Small intestine (tissue), 7 donors: ENCODE results near the gene FLCN. TPM values are rescaled to one million over a fixed set of nuclear protein-coding genes. Genes with fewer than 3 reads are reported as not detected.

Experiments used
- DNase-seq, 2 donors: peaks; one replicate each; pipeline versions ENCODE4 v3.0.0 to v3.0.0-alpha.2; 2013
- FAIRE-seq: peaks from 2 replicates; lab custom pipeline; 2012; peaks lifted over from hg19 to GRCh38; lab: Jason Lieb, UNC
- H3K27ac ChIP-seq, 3 donors: one replicate each; pipeline ENCODE4 v1.5.1; 2013; ENCODE audit warnings: low read length in 2 of 3, mild to moderate bottlenecking in 2 of 3, control low read depth in 1 of 3, inconsistent platforms in 1 of 3, low read depth in 1 of 3, moderate library complexity in 1 of 3
- H3K27me3 ChIP-seq, 3 donors: one replicate each; pipeline ENCODE4 v1.6.1; 2013; ENCODE audit warnings: low read length in 3 of 3, inconsistent platforms in 1 of 3; ENCODE audit not compliant: control insufficient read depth in 3 of 3, insufficient read depth in 3 of 3
- H3K36me3 ChIP-seq, 3 donors: one replicate each; pipeline ENCODE4 v1.6.1; 2013; ENCODE audit warnings: low read length in 3 of 3, inconsistent platforms in 1 of 3, low read depth in 1 of 3, mild to moderate bottlenecking in 1 of 3, moderate library complexity in 1 of 3; ENCODE audit not compliant: control insufficient read depth in 3 of 3, insufficient read depth in 2 of 3
- H3K4me1 ChIP-seq, 3 donors: one replicate each; pipeline ENCODE4 v1.6.1; 2013; ENCODE audit warnings: low read length in 2 of 3, inconsistent platforms in 1 of 3, low read depth in 1 of 3, mild to moderate bottlenecking in 1 of 3, moderate library complexity in 1 of 3; ENCODE audit not compliant: control insufficient read depth in 3 of 3, insufficient read depth in 2 of 3
- H3K4me3 ChIP-seq, 3 donors: one replicate each; pipeline ENCODE4 v1.5.1; 2013; ENCODE audit warnings: low read length in 3 of 3, control low read depth in 1 of 3, inconsistent platforms in 1 of 3, low read depth in 1 of 3, mild to moderate bottlenecking in 1 of 3, moderate library complexity in 1 of 3
- H3K9me3 ChIP-seq, 2 donors: one replicate each; pipeline ENCODE4 v1.6.1; 2013; ENCODE audit warnings: low read depth in 1 of 2, low read length in 1 of 2; ENCODE audit not compliant: control insufficient read depth in 2 of 2, insufficient read depth in 1 of 2
- WGBS, 3 donors: extraction: QIAGEN DNeasy Blood & Tissue Kit; methylation state at CpG; one replicate each; pipeline ENCODE4 v1.1.7; 2013; 5-methylcytosine and 5-hydroxymethylcytosine counted together
- polyA plus RNA-seq, 4 donors: library from polyadenylated mRNA; stranded (reverse) in 3 of 4; unstranded in 1 of 4; fragments of 200-250 nt in 3 of 4; fragments of 120-200 nt in 1 of 4; gene quantifications; one replicate each; pipeline versions ENCODE4 v1.2.1 to v1.2.3, GENCODE V29; 2013
- donor health status: healthy with polysubstance abuse.
- donor health status: control.
- donor health status: control.
- donor health status: Bipolar disorder and iron deficiency.
- donor health status: healthy.

The FLCN gene
- polyA plus RNA-seq, 4 donors = 17.5 to 119 (median 37.9) TPM

DNA sequence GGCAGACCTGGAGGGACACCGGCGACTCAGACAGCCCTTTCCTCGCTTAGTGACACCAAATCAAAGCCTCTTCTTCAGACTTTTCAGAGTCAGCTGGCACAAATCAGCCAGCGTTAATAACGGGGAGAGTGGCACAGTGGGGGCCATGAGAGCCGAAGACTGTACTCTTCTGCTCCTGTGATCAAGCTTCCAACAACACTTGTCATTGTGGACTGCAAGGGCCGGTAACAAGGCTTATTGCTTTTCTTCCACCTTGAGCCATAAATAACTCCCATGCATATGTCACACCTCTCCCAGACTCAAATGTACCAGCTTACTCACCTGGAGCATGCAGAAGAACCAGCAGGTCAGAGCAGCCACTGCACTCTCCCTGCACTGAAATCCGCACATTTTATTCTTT is 12.8 kb downstream of the FLCN start:
- DNase-seq = no peak
- FAIRE-seq = no peak
- peaks cover 22 to 99% (median 47%) of the 10 kb centered on the region in 3 donors for H3K36me3 ChIP-seq
- H3K4me1 ChIP-seq = no peaks in the 10 kb centered on the region
- WGBS, 3 donors = 87 to 91% (median 90%) methylated on average over 8 of the region's 8 CpGs
- H3K27ac ChIP-seq = no peak overlapping the region
- no peak overlapping the region for H3K4me3 ChIP-seq
- no peaks in the 10 kb centered on the region for H3K27me3 ChIP-seq
- H3K9me3 ChIP-seq = no peaks in the 10 kb centered on the region

DNA sequence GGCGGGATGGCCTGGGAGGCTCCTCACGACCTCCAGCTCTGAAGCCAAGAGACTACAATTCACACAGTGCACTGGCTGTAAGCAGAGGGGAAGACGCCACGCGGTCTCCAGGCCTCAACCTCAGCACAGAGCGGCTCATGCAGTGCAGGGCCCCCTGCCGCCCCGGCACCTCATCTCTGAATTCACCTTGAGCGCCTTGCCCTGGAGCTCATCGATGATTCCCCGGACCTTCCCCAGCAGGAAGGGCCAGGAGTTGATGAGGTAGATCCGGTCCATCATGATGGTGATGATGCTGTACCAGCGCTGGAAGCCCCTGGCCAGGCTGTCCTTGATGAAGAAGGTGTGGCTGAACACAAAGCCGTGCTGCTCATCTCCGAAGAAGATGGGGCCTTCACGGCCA is 13.2 kb downstream of the FLCN start:
- Histone ChIP-seq H3K4me3 (no peak overlapping the region), H3K9me3 (no peaks in the 10 kb centered on the region), H3K36me3 (peaks cover 23 to 99% (median 44%) of the 10 kb centered on the region in 3 donors), H3K4me1 (no peaks in the 10 kb centered on the region), H3K27me3 (no peaks in the 10 kb centered on the region), H3K27ac (no peak overlapping the region)
- 96 to 98% (median 96%) methylated on average over 16 of the region's 16 CpGs for WGBS, 3 donors
- FAIRE-seq (no peak), DNase-seq (no peak)

DNA sequence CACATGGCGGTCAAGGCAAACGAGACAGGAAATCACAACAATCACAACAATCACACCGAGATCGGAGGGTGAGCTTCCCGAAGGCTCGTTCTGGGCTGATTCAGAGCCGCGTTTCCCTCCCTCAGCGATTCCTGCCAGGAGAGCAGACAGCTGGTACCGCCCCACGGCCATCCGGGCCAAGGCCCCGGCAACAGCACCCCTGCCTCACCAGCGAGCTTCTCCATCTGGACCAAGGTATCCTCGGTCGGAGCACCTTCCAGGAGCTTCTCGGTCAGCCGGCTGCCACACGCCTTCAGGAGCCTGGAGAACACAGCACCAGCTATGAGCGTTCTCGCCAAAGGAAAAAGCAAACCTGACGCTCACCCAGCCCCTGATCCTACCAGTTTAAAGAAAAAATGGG is 15.6 kb downstream of the FLCN start:
- FAIRE-seq = no peak
- DNase-seq = no peak

DNA sequence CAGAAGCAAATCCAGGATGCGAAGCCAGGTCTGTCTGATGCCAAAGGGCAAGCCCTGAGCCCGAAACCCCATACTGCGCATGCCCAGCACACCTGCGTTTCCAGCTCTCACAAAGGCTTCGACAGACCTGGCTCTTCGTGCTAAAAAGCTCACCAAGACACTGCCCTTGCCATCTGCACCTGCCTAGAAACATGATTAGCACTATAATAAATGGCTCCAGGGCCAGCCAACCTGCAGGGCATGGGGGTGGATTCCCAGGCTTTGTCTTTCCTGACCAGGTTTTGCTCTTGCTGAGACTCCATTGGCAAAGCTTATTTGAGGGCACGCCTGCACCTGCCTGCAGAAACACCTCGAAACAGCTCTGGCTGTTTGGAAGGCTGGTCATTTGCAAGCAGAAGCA is 16.4 kb downstream of the FLCN start:
- no peak for FAIRE-seq

More for the DNA sequence above, 15.6 kb downstream of the FLCN start:
- WGBS, 3 donors = 94 to 98% (median 95%) methylated on average over 22 of the region's 22 CpGs
- Histone ChIP-seq H3K9me3 (no peaks in the 10 kb centered on the region), H3K27ac (no peak overlapping the region), H3K36me3 (peaks cover 24 to 98% (median 46%) of the 10 kb centered on the region in 3 donors), H3K4me3 (no peak overlapping the region), H3K27me3 (no peaks in the 10 kb centered on the region), H3K4me1 (no peaks in the 10 kb centered on the region)

DNA sequence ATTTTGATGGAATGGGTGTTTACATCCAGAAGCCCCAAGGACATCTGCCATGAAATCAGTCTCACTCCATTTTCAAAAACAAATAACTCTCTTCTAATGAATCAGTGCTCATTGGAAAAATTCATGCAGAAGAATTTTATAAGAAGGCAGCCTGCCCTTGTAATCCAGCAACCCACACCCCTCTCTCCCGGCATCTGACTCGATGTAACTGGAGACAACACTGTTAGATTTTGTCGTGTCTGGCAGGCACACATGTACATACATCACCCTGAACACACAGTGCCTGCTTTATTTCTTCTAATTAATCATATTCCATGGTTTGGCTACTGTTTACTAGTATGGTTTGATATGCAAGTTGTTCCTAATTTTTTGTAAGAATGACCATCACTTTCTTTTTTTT is 19.0 kb downstream of the FLCN start:
- Histone ChIP-seq H3K27me3 (no peaks in the 10 kb centered on the region), H3K36me3 (peaks cover 13 to 95% (median 54%) of the 10 kb centered on the region in 3 donors), H3K9me3 (no peaks in the 10 kb centered on the region), H3K4me1 (no peaks in the 10 kb centered on the region), H3K4me3 (no peak overlapping the region), H3K27ac (no peak overlapping the region)
- no peak for DNase-seq
- 83 to 97% (median 95%) methylated on average over 3 of the region's 3 CpGs for WGBS, 3 donors
- FAIRE-seq = no peak

More for the DNA sequence above, 16.4 kb downstream of the FLCN start:
- Histone ChIP-seq H3K9me3 (no peaks in the 10 kb centered on the region), H3K4me1 (no peaks in the 10 kb centered on the region), H3K27me3 (no peaks in the 10 kb centered on the region), H3K27ac (no peak overlapping the region), H3K36me3 (peaks cover 18 to 99% (median 47%) of the 10 kb centered on the region in 3 donors), H3K4me3 (no peak overlapping the region)
- 89 to 99% (median 97%) methylated on average over 8 of the region's 8 CpGs for WGBS, 3 donors
- no peak for DNase-seq

DNA sequence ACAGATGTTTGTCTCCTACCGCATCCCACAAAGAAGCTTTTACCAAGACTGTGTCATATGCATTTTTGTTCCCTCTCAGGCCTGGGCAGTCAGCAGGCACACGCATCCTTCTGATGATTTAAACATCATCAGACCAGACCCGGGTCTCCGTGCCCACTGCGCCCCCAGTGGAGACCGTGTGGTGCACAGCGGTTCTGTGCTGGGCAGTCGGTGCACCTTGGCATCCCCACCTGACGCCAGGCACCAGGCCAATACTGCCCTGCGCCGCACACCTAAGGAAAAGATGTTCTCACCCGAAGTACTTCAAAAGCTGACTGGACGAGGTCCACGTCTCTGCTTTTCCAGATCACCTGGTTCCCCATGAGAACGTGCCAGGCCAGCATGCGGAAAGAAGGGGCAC is 20.2 kb downstream of the FLCN start:
- peaks cover 11 to 87% (median 51%) of the 10 kb centered on the region in 3 donors for H3K36me3 ChIP-seq
- no peak overlapping the region for H3K27ac ChIP-seq
- no peak for DNase-seq
- 84 to 92% (median 90%) methylated on average over 16 of the region's 16 CpGs for WGBS, 3 donors
- no peaks in the 10 kb centered on the region for H3K4me1 ChIP-seq
- no peaks in the 10 kb centered on the region for H3K9me3 ChIP-seq
- H3K27me3 ChIP-seq = no peaks in the 10 kb centered on the region
- no peak for FAIRE-seq
- no peak overlapping the region for H3K4me3 ChIP-seq

DNA sequence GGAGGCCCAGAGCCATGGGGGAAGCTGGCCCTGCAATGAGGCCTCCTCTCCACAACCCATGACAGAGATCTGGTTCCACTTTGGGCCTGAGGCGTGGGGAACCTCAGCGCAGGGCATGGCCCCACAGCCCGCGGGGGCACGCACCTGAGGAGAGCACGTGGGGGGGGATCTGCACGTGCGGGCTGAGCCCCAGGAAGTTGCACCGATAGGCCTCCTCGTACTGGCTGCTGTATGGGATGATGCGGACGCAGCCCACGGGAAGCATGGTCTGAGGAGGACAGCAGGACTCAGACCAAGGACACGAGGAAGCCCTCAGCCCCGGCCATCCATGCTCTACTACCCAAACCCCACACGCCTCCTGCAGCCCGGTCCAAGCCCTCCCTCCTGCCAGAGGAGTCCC is 20.7 kb downstream of the FLCN start:
- DNase-seq = no peak
- no peak for FAIRE-seq
- no peaks in the 10 kb centered on the region for H3K4me1 ChIP-seq
- WGBS, 3 donors = 94% methylated on average over 17 of the region's 17 CpGs
- no peaks in the 10 kb centered on the region for H3K9me3 ChIP-seq
- H3K27ac ChIP-seq = no peak overlapping the region
- no peak overlapping the region for H3K4me3 ChIP-seq
- peaks cover 11 to 84% (median 45%) of the 10 kb centered on the region in 3 donors for H3K36me3 ChIP-seq
- no peaks in the 10 kb centered on the region for H3K27me3 ChIP-seq

DNA sequence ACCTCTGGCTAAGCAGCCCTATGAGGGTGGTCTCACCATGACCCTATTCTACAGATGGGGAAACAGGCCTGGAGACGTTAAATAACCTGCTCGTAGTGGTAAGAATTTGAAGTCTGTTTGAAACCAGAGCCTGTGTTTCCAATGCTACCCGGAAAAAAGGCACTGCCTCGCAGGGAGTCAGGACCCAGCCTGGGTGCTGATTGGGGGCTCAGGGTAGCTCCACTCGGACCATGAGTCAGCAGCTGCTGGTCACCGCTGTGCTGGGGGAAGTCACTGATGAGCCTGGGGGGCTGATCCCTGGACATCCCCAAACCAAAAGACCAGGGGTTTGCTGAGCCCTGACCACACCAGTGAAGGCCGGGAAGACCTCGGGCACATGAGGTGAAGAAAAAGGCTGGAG is 21.4 kb downstream of the FLCN start:
- Histone ChIP-seq H3K27ac (no peak overlapping the region), H3K36me3 (peaks cover 11 to 83% (median 45%) of the 10 kb centered on the region in 3 donors), H3K27me3 (no peaks in the 10 kb centered on the region), H3K4me3 (no peak overlapping the region), H3K4me1 (no peaks in the 10 kb centered on the region), H3K9me3 (no peaks in the 10 kb centered on the region)
- 89 to 94% (median 93%) methylated on average over 8 of the region's 8 CpGs for WGBS, 3 donors
- FAIRE-seq = no peak
- DNase-seq = no peak
